Vagina (tissue), 2 donors: ENCODE data around the gene SDHC. TPM values are rescaled to one million over a fixed set of nuclear protein-coding genes. Genes with fewer than 3 reads are reported as not detected.
A peak's percentile ranks its signal among the peaks of the same experiment; 100 is the strongest.
"Not testable (repeated sequence)": the region's sequence is repeated elsewhere in the genome, so short reads cannot be mapped to it uniquely, and the experiment has no call there.

ENCODE experiments used
- DNase-seq, 2 donors: peaks; one replicate each; pipeline ENCODE4 v3.0.0-alpha.2; 2017; ENCODE audit errors: extremely low spot score in 2 of 2
- H3K27ac ChIP-seq: fragments of 200-600 bp; sonication (generic); one replicate; pipeline ENCODE4 v1.5.1; 2019
- H3K27me3 ChIP-seq: fragments of 200-600 bp; sonication (generic); one replicate; pipeline ENCODE4 v1.5.1; 2019
- H3K36me3 ChIP-seq, 2 donors: fragments of 200-600 bp; sonication (generic); one replicate each; pipeline ENCODE4 v1.5.1; 2017 to 2019
- H3K4me1 ChIP-seq: fragments of 200-600 bp; sonication (generic); one replicate; pipeline ENCODE4 v1.5.1; 2019
- H3K4me3 ChIP-seq, 2 donors: fragments of 200-600 bp; sonication (generic); 1 replicate in 1 of 2; 2 replicates in 1 of 2; pipeline ENCODE4 v1.5.1; 2016 to 2019
- H3K9me3 ChIP-seq: fragments of 200-600 bp; sonication (generic); one replicate; pipeline ENCODE4 v1.5.1; 2019
- POLR2A ChIP-seq, 2 donors: fragments of 450-650 bp; IDR thresholded peaks; one replicate each; pipeline ENCODE4 v1.6.1; 2017; ENCODE audit warnings: antibody characterized with exemption in 2 of 2, mild to moderate bottlenecking in 2 of 2, moderate library complexity in 2 of 2
- POLR2AphosphoS5 ChIP-seq, 2 donors: sonication (generic); formaldehyde crosslinking; IDR thresholded peaks; one replicate each; pipeline ENCODE4 v1.9.0; 2017; ENCODE audit warnings: antibody characterized with exemption in 2 of 2, mild to moderate bottlenecking in 2 of 2, low read depth in 1 of 2; ENCODE audit not compliant: insufficient read depth in 1 of 2
- intact Hi-C: fragments of 100-400 bp; cut with DNase I; formaldehyde crosslinking; loops from one replicate; pipeline ENCODE4 v1.15.1; 2023
- total RNA-seq: library from RNA; depleted of rRNA; stranded (reverse); fragments of >200 nt; gene quantifications from one replicate; pipeline ENCODE4 v1.2.3, GENCODE V29; 2016
- TF ChIP-seq, protein P1 (sequence below), 3 experiments: fragments of 450-650 bp in 2 of 3; fragments of 200-600 bp in 1 of 3; sonication (generic) in 1 of 3; IDR thresholded peaks; one replicate each; pipeline ENCODE4 v1.5.1; 2017 to 2019; ENCODE audit warnings: antibody characterized with exemption in 3 of 3, mild to moderate bottlenecking in 2 of 3, moderate library complexity in 2 of 3

SDHC gene
- total RNA-seq, 1 donor from 2014 or later, result 44.9 TPM

DNA sequence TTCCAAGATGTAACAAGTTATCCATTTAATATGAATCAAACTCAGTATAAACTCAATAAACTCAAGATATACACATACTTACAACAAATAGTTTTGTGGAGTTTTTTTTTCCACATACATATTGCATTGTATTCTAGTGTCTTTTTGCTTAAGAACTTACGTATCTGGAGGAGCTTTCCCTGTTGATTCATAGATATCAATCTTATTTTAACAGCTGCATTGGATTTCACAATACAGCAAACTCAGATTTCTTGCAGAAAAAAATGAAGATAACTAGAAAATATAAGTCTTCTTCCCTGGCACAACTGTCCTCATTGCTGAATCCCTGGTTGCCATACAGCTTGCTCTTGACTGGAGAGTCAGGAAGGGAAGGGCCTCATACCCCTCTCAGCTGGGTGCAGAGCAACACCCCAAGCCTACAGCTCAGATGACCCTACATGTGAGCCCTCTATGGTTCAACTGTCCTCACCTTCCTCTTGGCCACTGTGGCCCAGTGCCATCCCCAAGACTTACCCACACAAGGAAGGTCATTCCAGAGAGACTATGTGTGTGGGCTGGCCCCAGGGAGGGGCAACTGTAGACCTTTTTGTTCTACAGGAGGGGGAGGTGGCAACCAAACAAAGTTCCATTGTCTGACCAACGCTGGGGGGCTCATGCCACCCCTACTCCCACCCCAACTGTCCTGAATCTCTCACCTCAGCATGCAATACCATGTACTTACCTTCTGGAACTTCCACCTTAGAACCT is 6.1 kb upstream of the SDHC start:
- DNase-seq, result no peak
- intact Hi-C loops, result no loop called here
- peaks cover 20% of the 10 kb centered on the region for H3K4me1 ChIP-seq
- TF ChIP-seq, protein P1, sequence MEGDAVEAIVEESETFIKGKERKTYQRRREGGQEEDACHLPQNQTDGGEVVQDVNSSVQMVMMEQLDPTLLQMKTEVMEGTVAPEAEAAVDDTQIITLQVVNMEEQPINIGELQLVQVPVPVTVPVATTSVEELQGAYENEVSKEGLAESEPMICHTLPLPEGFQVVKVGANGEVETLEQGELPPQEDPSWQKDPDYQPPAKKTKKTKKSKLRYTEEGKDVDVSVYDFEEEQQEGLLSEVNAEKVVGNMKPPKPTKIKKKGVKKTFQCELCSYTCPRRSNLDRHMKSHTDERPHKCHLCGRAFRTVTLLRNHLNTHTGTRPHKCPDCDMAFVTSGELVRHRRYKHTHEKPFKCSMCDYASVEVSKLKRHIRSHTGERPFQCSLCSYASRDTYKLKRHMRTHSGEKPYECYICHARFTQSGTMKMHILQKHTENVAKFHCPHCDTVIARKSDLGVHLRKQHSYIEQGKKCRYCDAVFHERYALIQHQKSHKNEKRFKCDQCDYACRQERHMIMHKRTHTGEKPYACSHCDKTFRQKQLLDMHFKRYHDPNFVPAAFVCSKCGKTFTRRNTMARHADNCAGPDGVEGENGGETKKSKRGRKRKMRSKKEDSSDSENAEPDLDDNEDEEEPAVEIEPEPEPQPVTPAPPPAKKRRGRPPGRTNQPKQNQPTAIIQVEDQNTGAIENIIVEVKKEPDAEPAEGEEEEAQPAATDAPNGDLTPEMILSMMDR (IDR thresholded peaks at IDR 0.05), result no peak
- TF ChIP-seq POLR2AphosphoS5 (IDR thresholded peaks at IDR 0.05; ENCODE audit: insufficient read depth in 1 of 2, low read depth in 1 of 2) (no peak), POLR2A (IDR thresholded peaks at IDR 0.05) (no peak)
- H3K4me3 ChIP-seq, result no peak overlapping the region
- H3K9me3 ChIP-seq, result no peaks in the 10 kb centered on the region
- H3K27me3 ChIP-seq, result no peaks in the 10 kb centered on the region
- no peak overlapping the region for H3K27ac ChIP-seq
- H3K36me3 ChIP-seq, result no peaks in the 10 kb centered on the region

DNA sequence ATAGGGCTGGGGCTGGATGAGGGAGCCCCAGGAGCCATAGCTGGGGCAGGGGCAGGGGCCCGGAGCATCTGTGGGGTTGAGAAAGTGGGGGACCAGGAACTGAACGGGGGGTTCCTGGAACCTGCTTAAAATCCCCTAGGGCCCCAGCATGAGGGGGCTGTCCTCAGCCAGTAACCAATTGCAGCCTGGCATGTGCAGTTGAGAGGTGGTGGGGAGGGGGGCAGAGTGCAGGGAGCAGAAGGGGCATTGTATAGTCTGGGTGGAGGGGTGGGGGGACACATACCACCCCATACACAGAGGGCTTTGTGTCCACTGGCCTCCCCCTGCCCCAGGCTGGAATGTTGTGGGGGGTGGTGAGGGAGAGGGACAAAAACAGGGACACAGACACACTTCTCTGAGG is 4.3 kb upstream of the SDHC start, which contains the start of gene MPZ:
TSS of gene MPZ (minus strand) at position 101 of the 400 bp plus-strand sequence. CDS start at position 38, 63 bp downstream.
- no peaks in the 10 kb centered on the region for H3K9me3 ChIP-seq
- DNase-seq, result no peak
- intact Hi-C loops, result loop anchor here (10.0 kb wide), 1 partner anchor 75 kb away; no protein-coding TSS in a partner anchor
- H3K27me3 ChIP-seq, result no peaks in the 10 kb centered on the region
- no peaks in the 10 kb centered on the region for H3K36me3 ChIP-seq
- H3K4me1 ChIP-seq, result peaks cover 17% of the 10 kb centered on the region
- no peak within 1 kb of the TSS for H3K27ac ChIP-seq
- H3K4me3 ChIP-seq, result no peak within 1 kb of the TSS
- TF ChIP-seq POLR2A (IDR thresholded peaks at IDR 0.05) (no peak), POLR2AphosphoS5 (IDR thresholded peaks at IDR 0.05; ENCODE audit: insufficient read depth in 1 of 2, low read depth in 1 of 2) (no peak)
- TF ChIP-seq, protein P1 (IDR thresholded peaks at IDR 0.05), result no peak

GRCh38 chr1:161311595-161312181 is 2.5 kb upstream of the SDHC start:
- intact Hi-C loops, result loop anchor here (10.0 kb wide), 1 partner anchor 73 kb away; no protein-coding TSS in a partner anchor
- no peak for TF ChIP-seq POLR2AphosphoS5 (IDR thresholded peaks at IDR 0.05; ENCODE audit: insufficient read depth in 1 of 2, low read depth in 1 of 2)
- TF ChIP-seq, protein P1 (IDR thresholded peaks at IDR 0.05), result no peak
- no peak for TF ChIP-seq POLR2A (IDR thresholded peaks at IDR 0.05)

DNA sequence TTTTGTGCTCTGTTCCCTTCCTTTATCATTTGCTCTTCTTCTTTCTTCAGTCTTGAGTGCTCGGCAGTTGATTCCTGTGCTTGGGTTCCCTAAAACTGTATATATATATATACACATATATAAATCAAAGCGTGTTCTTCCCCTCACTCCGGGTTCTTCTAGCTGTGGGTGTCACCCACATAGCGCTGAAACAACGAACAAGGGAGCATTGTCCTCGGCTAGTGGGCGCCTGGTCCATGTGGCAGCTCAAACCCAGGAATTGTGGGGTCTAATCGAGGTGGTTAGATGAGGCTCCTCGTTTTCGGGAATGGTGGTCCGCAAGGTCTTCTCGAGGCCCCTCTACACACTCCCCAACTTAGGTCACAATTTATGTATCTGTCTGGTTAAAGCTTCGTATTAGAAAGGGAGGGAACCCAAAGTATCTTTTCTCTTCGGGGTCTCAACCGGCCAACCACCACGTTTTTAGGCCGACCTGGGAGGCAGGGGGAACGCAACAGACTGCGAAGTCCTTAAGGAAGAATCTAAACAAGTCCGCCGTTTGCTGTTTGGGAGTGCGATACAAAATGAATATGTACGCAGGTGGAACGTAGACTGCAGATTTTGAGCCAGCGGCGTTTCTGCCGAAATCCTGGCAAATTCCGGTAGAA is 504 bp upstream of the SDHC start:
- intact Hi-C loops, result loop anchor here (10.0 kb wide), 1 partner anchor 71 kb away; no protein-coding TSS in a partner anchor

More at GRCh38 chr1:161311595-161312181, 2.5 kb upstream of the SDHC start:
- H3K27me3 ChIP-seq, result no peaks in the 10 kb centered on the region
- H3K36me3 ChIP-seq, result no peaks in the 10 kb centered on the region
- no peaks in the 10 kb centered on the region for H3K9me3 ChIP-seq
- H3K4me1 ChIP-seq, result peaks cover 17% of the 10 kb centered on the region
- no peak overlapping the region for H3K27ac ChIP-seq
- no peak overlapping the region for H3K4me3 ChIP-seq
- no peak for DNase-seq

DNA sequence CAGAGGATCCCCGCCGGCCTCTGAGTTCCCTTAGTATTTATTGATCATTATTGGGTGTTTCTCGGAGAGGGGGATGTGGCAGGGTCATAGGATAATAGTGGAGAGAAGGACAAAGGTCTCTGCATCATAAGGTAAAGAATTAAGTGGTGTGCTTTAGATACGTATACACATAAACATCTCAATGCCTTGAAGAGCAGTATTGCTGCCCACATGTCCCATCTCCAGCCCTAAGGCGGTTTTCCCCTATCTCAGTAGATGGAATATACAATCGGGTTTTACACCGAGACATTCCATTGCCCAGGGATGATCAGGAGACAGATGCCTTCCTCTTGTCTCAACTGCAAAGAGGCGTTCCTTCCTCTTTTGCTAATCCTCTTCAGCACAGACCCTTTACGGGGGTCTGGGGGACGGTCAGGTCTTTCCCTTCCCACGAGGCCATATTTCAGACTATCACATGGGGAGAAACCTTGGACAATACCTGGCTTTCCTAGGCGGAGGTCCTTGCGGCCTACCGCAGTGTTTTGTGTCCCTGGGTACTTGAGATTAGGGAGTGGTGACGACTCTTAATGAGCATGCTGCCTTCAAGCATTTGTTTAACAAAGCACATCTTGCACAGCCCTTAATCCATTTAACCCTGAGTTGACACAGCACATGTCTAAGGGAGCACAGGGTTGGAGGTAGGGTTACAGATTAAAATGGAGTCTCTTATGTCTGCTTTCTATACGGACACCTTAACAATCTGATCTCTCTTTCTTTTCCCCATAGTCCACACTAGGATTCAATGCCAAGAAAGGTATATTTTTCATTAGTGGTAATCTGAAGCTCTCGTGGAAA is 1.9 kb downstream of the SDHC start:
- not testable (repeated sequence) for H3K27ac ChIP-seq, H3K4me3 ChIP-seq, H3K36me3 ChIP-seq, DNase-seq, H3K9me3 ChIP-seq, H3K27me3 ChIP-seq
- H3K4me1 ChIP-seq, result peaks cover 17% of the 10 kb centered on the region
- intact Hi-C loops, result loop anchor here (10.0 kb wide), 1 partner anchor 69 kb away; no protein-coding TSS in a partner anchor

More for the DNA sequence above, 504 bp upstream of the SDHC start:
- Histone ChIP-seq H3K27me3 (no peaks in the 10 kb centered on the region), H3K4me3 (peak overlapping the region; percentile 61 to 78), H3K9me3 (no peaks in the 10 kb centered on the region), H3K27ac (peak overlapping the region; percentile 91), H3K4me1 (peaks cover 17% of the 10 kb centered on the region), H3K36me3 (peaks cover 0 to under 1% of the 10 kb centered on the region in 2 donors)
- TF ChIP-seq POLR2A (IDR thresholded peaks at IDR 0.05) (no peak), POLR2AphosphoS5 (IDR thresholded peaks at IDR 0.05; ENCODE audit: insufficient read depth in 1 of 2, low read depth in 1 of 2) (no peak)
- TF ChIP-seq, protein P1 (IDR thresholded peaks at IDR 0.05), result no peak
- DNase-seq, result no peak
